GM12878 (cell line): ENCODE measurements around the gene WNT7A. TPM values are rescaled to one million over a fixed set of nuclear protein-coding genes. Genes with fewer than 3 reads are reported as not detected.

ENCODE experiments used
- ATAC-seq: fragments of 200-7000 bp; cut with Tn5 transposase; 3 replicates; pipeline ENCODE4 v1.9.1; 2020; ENCODE audit warnings: mild to moderate bottlenecking, moderate library complexity
- BruUV-seq: library from RNA; stranded (reverse); fragments of 400-500 nt; replicated peaks from 2 replicates; lab custom pipeline; 2021; lab: Mats Ljungman, UMichigan
- CTCF ChIA-PET: fragments of 300-600 bp; sonication (Branson Sonifier 250); formaldehyde crosslinking; extraction: SDS; loops from one replicate; lab custom pipeline; 2021; ENCODE audit warnings: inconsistent platforms; lab: Yijun Ruan, JAX
- POLR2A ChIA-PET: fragments of 350-600 bp; formaldehyde crosslinking; extraction: SDS; loops from one replicate; lab custom pipeline; 2021; ENCODE audit warnings: inconsistent platforms; lab: Charles Lee
- RAD21 ChIA-PET: fragments of 300-600 bp; sonication (Branson Sonifier 250); formaldehyde crosslinking; loops from one replicate; lab custom pipeline; 2023; ENCODE audit warnings: antibody characterized with exemption; ENCODE audit not compliant: unreplicated experiment; lab: Charles Lee
- SMC1A ChIA-PET: fragments of 300-600 bp; sonication (Branson Sonifier 250); formaldehyde crosslinking; loops from one replicate; lab custom pipeline; 2023; ENCODE audit not compliant: unreplicated experiment, uncharacterized antibody; lab: Charles Lee
- DNase-seq: peaks from one replicate; pipeline ENCODE4 v3.0.0-alpha.2; 2011; ENCODE audit warnings: low read depth, low spot score
- FAIRE-seq: peaks from 3 replicates; lab custom pipeline; 2011; peaks lifted over from hg19 to GRCh38; lab: Jason Lieb, UNC
- H2AFZ ChIP-seq: 2 replicates; pipeline ENCODE4 v1.6.0; 2011; ENCODE audit warnings: low read depth, low read length, control low read depth; ENCODE audit not compliant: control insufficient read depth
- H3K27ac ChIP-seq: 2 replicates; pipeline ENCODE4 v1.5.1; 2011; ENCODE audit warnings: control low read depth; ENCODE audit not compliant: control insufficient read depth, insufficient read depth
- H3K27me3 ChIP-seq, 2 experiments: replicated peaks in 1 of 2; 2 replicates each; pipeline versions ENCODE4 v1.6.0 to v1.6.1; 2011; ENCODE audit warnings: low read length in 1 of 2; ENCODE audit not compliant: control insufficient read depth in 2 of 2, insufficient read depth in 2 of 2
- H3K36me3 ChIP-seq, 2 experiments: 2 replicates each; pipeline ENCODE4 v1.5.1; 2011; ENCODE audit warnings: low read length in 1 of 2; ENCODE audit not compliant: control insufficient read depth in 2 of 2, insufficient read depth in 2 of 2
- H3K4me1 ChIP-seq: 2 replicates; pipeline ENCODE4 v1.6.1; 2011; ENCODE audit warnings: mild to moderate bottlenecking, low read length, moderate library complexity, mixed read lengths; ENCODE audit not compliant: control insufficient read depth, insufficient read depth
- H3K4me2 ChIP-seq: 2 replicates; pipeline ENCODE4 v1.6.0; 2011; ENCODE audit warnings: control low read depth; ENCODE audit not compliant: control insufficient read depth, insufficient read depth
- H3K4me3 ChIP-seq: fragments of 200-600 bp; sonication (generic); 2 replicates; pipeline ENCODE4 v1.5.1; 2016
- H3K79me2 ChIP-seq: 2 replicates; pipeline ENCODE4 v1.6.0; 2011; ENCODE audit warnings: low read length; ENCODE audit not compliant: control insufficient read depth, insufficient read depth
- H3K9ac ChIP-seq: 2 replicates; pipeline ENCODE4 v1.8.0; 2011; ENCODE audit warnings: low read length, control low read depth, mixed read lengths; ENCODE audit not compliant: control insufficient read depth, insufficient read depth
- H3K9me3 ChIP-seq: replicated peaks from 3 replicates; pipeline ENCODE4 v1.5.1; 2011; ENCODE audit warnings: mild to moderate bottlenecking, low read length; ENCODE audit not compliant: control insufficient read depth, insufficient read depth
- H4K20me1 ChIP-seq: 2 replicates; pipeline ENCODE4 v1.6.0; 2011; ENCODE audit not compliant: control insufficient read depth, insufficient read depth
- CBX5 ChIP-seq: sonication (generic); IDR thresholded peaks from 2 replicates; pipeline ENCODE4 v1.6.1; 2016; ENCODE audit warnings: low read depth, moderate library complexity, mild to moderate bottlenecking, inconsistent platforms
- KDM1A ChIP-seq: fragments of 200-600 bp; sonication (generic); IDR thresholded peaks from 2 replicates; pipeline ENCODE4 v1.6.1; 2016; ENCODE audit warnings: borderline replicate concordance
- WRNIP1 ChIP-seq: IDR thresholded peaks from 2 replicates; pipeline ENCODE4 v1.6.1; 2011; ENCODE audit warnings: low read depth, low read length, improper control_type of control experiment, borderline replicate concordance
- ZNF24 ChIP-seq: fragments of 450-650 bp; IDR thresholded peaks from 2 replicates; pipeline ENCODE4 v1.6.1; 2017; ENCODE audit warnings: antibody characterized with exemption, mild to moderate bottlenecking
- ZNF687 ChIP-seq: fragments of 450-650 bp; IDR thresholded peaks from 2 replicates; pipeline ENCODE4 v1.6.1; 2017; ENCODE audit warnings: mild to moderate bottlenecking, moderate library complexity
- ZSCAN29 ChIP-seq: fragments of 450-650 bp; IDR thresholded peaks from 2 replicates; pipeline ENCODE4 v1.6.1; 2017; ENCODE audit warnings: mild to moderate bottlenecking, moderate library complexity
- WGBS: methylation state at CpG from one replicate; pipeline ENCODE4 v1.1.6; 2016; ENCODE audit warnings: low lambda C conversion rate; ENCODE audit not compliant: insufficient replicate concordance, insufficient coverage; ENCODE audit errors: missing lambda C conversion rate; 5-methylcytosine and 5-hydroxymethylcytosine counted together
- in situ Hi-C: fragments of 300-500 bp; cut with MboI; formaldehyde crosslinking; loops from 9 replicates; pipeline ENCODE4 v1.14.3; 2018; ENCODE audit warnings: mixed read lengths
- intact Hi-C: fragments of 100-400 bp; cut with micrococcal nuclease; formaldehyde crosslinking; loops from one replicate; pipeline ENCODE4 v1.14.2; 2022; ENCODE audit not compliant: unreplicated experiment
- polyA plus RNA-seq, 11 experiments: library from polyadenylated mRNA; depleted of rRNA in 4 of 11; unstranded in 6 of 11; stranded (reverse) in 5 of 11; fragments of >200 nt; fragmentation: Nextera tagmentation in 4 of 11; fragmentation: Illumina TruSeq in 1 of 11; extraction: Ambion mirVana in 4 of 11; extraction: Trizol in 1 of 11; gene quantifications; 1 replicate in 1 of 11; 2 replicates in 10 of 11; pipeline versions ENCODE4 v1.2.1 to v1.2.3, GENCODE V29; 2011 to 2016; ENCODE audit warnings: inconsistent platforms in 2 of 11, missing spikeins in 2 of 11, low read depth in 1 of 11
- total RNA-seq, 4 experiments: library from RNA; depleted of rRNA in 3 of 4; stranded (reverse); fragments of >200 nt in 3 of 4; fragmentation: Illumina TruSeq in 1 of 4; extraction: Trizol in 1 of 4; gene quantifications; 2 replicates each; pipeline versions ENCODE4 v1.2.1 to v1.2.3, GENCODE V29; 2013 to 2021

The WNT7A gene
- total and polyA plus RNA-seq, 10 of the 15 experiments (the other 5 are each of a cell fraction or from before 2014, with no cell fraction given) = 0.08 TPM; not detected in 9

- TF ChIP-seq ZNF687 (no peak), WRNIP1 (no peak)
These were observed 67.8 kb downstream of the WNT7A start (continued) for GRCh38 chr3:13812034-13812471.

GRCh38 chr3:13811614-13812013, 68.3 kb downstream of the WNT7A start:
- ChIA-PET CTCF (no interaction called here), RAD21 (no interaction called here)

More at GRCh38 chr3:13811614-13812013, 68.3 kb downstream of the WNT7A start:
- Histone ChIP-seq H3K9ac (no peak overlapping the region), H3K4me1 (no peaks in the 10 kb centered on the region), H4K20me1 (no peaks in the 10 kb centered on the region), H3K27ac (no peak overlapping the region), H3K9me3 (peaks cover 9% of the 10 kb centered on the region; the same call in 1 of the 3 replicates), H3K27me3 (no peaks in the 10 kb centered on the region), H3K36me3 (no peaks in the 10 kb centered on the region), H2AFZ (no peak overlapping the region), H3K4me2 (no peak overlapping the region), H3K79me2 (no peaks in the 10 kb centered on the region), H3K4me3 (no peak overlapping the region)
- POLR2A ChIA-PET = no interaction called here
- no TSS peak for BruUV-seq
- no peak for TF ChIP-seq ZNF24
- no peak for TF ChIP-seq CBX5
- TF ChIP-seq ZSCAN29 = no peak
- no peak for TF ChIP-seq KDM1A
- 57% methylated on average over 8 of the region's 8 CpGs for WGBS
- no peak for DNase-seq
- intact Hi-C loops (no loop called here), in situ Hi-C loops (no loop called here)
- ATAC-seq = no peak
- no peak for FAIRE-seq
- SMC1A ChIA-PET = no interaction called here
